HG03342 (cell line): Measurements from ENCODE around the gene OPN3.
A peak's percentile ranks its signal among the peaks of the same experiment; 100 is the strongest.

Experiments
- ATAC-seq: cut with Tn5 transposase; IDR thresholded peaks from one replicate; pipeline ENCODE4 v1.9.1; 2021; ENCODE audit warnings: mild to moderate bottlenecking, moderate library complexity; ENCODE audit not compliant: unreplicated experiment

OPN3 gene

GRCh38 chr1:241647658-241648057, 7.5 kb upstream of the OPN3 start:
- no peak for ATAC-seq

GRCh38 chr1:241646201-241646600, 6.0 kb upstream of the OPN3 start:
- no peak for ATAC-seq

GRCh38 chr1:241645199-241645598, 5.0 kb upstream of the OPN3 start:
- no peak for ATAC-seq

GRCh38 chr1:241644259-241644658, 4.1 kb upstream of the OPN3 start:
- ATAC-seq, result no peak

GRCh38 chr1:241642593-241642944, 2.4 kb upstream of the OPN3 start:
- no peak for ATAC-seq

GRCh38 chr1:241641773-241642592, 1.8 kb upstream of the OPN3 start:
- ATAC-seq, result no peak

GRCh38 chr1:241640867-241641622, 876 bp upstream of the OPN3 start:
- ATAC-seq, result no peak

GRCh38 chr1:241639623-241640148, 483 bp downstream of the OPN3 start:
- ATAC-seq, result peak; percentile 61

GRCh38 chr1:241638909-241639622, 1.1 kb downstream of the OPN3 start:
- no peak for ATAC-seq

GRCh38 chr1:241638099-241638682, 2.0 kb downstream of the OPN3 start:
- ATAC-seq, result no peak

- ATAC-seq, result no peak
Measured at GRCh38 chr1:241637604-241638003, 2.6 kb downstream of the OPN3 start.

GRCh38 chr1:241637046-241637590, 3.1 kb downstream of the OPN3 start:
- no peak for ATAC-seq

GRCh38 chr1:241636291-241636690, 3.9 kb downstream of the OPN3 start:
- no peak for ATAC-seq

GRCh38 chr1:241635556-241636152, 4.5 kb downstream of the OPN3 start:
- ATAC-seq, result no peak

- ATAC-seq, result no peak
Measured at GRCh38 chr1:241632987-241633386, 7.2 kb downstream of the OPN3 start.

GRCh38 chr1:241631674-241632073, 8.5 kb downstream of the OPN3 start:
- ATAC-seq, result no peak

- ATAC-seq, result no peak
Measured at GRCh38 chr1:241630899-241631298, 9.3 kb downstream of the OPN3 start.

GRCh38 chr1:241630476-241630875, 9.7 kb downstream of the OPN3 start:
- no peak for ATAC-seq

- no peak for ATAC-seq
Measured at GRCh38 chr1:241630005-241630404, 10.2 kb downstream of the OPN3 start.
